IPS DF 19.7 (cell line): Measurements from ENCODE around the gene IRF2BP2.

Source experiments
- DNase-seq: peaks from one replicate; pipeline ENCODE4 v3.0.0-alpha.2; 2013; ENCODE audit warnings: low read depth, low spot score

Gene IRF2BP2

DNA sequence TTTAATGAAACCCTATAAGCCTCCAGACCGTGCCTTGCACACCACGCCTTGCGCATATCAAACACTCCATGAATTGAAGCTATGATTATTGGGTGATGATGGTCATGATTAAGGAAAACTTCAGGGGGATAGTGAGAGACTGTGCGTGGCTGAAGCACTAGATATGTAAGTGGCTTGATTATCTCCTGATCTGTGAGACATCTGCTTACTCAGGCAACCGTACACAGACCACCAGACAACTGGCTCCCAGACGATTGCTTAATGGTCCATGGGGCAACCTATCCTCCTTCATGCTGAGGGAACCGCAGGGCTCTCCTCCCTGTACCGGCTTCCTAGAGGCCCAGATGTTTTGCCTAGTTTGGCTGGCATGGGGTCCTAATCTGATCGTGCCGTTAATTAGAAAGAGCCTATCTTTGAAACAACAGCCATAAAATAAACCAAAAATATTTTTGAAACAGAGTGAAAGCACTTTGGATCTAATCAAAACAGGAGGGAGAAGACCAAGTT is 51.6 kb downstream of the IRF2BP2 start:
- DNase-seq = no peak

GRCh38 chr1:234556245-234556943 is 53.6 kb downstream of the IRF2BP2 start:
- no peak for DNase-seq

DNA sequence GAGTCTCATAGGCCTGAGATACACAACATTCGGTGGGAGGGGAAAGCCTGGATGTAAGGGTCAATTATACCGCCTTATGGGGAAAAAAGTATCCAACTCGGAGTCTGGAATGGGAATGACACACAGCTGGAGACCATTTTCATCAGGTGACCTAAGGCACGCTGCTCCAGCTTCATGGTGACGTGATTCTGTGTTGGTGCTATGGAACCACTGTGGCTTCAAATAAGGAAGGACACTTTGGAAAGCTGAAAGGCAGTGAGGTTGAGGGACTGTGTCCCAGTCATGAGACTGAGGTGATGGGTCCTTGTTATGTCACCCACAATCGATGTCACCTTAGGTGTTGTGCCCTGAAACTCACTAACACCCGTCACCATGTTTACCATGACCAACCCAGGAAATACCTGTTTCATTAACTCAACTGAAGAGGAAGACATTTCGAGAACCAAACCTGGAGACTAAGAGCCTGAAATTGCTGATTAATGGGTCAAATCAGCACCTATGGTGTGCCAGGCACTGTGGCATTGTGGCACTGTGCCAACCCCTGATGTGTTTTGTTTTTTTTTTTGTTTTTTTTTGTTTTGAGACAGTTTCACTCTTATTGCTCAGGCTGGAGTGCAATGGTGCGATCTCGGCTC is 54.5 kb downstream of the IRF2BP2 start:
- DNase-seq = no peak

- DNase-seq = no peak
Measured at GRCh38 chr1:234554698-234555311, 55.2 kb downstream of the IRF2BP2 start.
